ENCODE results near the gene NEURL1.

- no peak for TF ChIP-seq CTCF (IDR thresholded peaks at IDR 0.05)
- no peak for TF ChIP-seq EZH2 (IDR thresholded peaks at IDR 0.05; ENCODE audit: borderline replicate concordance, insufficient read depth, low read depth, low read length, poor library complexity, severe bottlenecking)
These were observed 124.3 kb downstream of the NEURL1 start for GRCh38 chr10:103617602-103618385.
